Measurements from ENCODE around the gene LAMB1. TPM values are rescaled to one million over a fixed set of nuclear protein-coding genes. Genes with fewer than 3 reads are reported as not detected.

Gene LAMB1
- total and polyA plus RNA-seq, 2 of the 13 experiments (the other 11 are each of a cell fraction or from before 2014, with no cell fraction given), result 109 to 124 TPM

DNA sequence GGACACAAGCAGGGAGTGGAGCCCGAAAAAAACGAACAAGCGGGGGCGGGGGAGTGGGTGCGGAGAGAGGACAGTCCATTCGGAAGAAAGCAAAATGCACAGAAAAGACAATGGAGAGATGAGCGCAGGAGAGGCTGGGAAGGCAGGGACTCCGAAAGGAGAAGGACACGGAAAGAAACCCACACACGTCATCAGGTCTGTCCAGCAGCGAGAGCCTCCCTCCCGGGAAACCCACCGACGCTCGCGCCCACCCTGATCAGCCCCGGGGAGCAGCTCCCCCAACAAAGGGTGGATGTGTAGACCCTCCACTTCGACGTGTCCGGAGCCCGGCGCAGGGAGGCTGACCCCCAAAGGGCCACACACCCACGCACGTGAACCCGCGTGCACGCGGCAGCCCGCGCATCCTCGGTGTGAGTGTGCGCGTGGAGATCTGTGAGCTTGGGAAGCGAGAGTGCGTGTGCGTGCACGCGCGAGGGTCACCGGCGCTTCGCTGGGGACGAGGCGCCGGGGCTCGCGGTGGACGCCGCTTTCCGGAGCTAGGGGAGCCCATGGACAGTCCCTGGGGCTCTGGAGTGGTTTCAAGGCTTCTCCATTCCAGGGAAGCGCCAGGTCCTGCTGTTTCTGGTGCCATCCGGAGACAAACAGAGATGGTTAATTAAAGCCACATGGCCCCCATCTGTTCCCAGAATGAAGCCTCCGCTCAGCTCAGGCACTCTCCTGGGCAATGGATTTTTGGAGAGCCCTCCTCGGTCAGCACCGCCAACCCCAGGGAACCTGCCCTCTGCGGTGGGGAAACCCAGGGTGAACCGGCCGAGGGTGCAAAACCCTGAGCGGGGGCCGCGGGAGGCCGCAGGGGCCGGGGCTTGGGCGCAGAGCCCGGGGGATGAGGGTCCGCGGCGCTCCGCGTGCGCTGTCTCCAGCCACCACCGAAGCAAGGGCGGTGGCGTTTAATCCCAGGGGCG, 916 bp downstream of the LAMB1 start (continued):
- TF ChIP-seq, protein P1, sequence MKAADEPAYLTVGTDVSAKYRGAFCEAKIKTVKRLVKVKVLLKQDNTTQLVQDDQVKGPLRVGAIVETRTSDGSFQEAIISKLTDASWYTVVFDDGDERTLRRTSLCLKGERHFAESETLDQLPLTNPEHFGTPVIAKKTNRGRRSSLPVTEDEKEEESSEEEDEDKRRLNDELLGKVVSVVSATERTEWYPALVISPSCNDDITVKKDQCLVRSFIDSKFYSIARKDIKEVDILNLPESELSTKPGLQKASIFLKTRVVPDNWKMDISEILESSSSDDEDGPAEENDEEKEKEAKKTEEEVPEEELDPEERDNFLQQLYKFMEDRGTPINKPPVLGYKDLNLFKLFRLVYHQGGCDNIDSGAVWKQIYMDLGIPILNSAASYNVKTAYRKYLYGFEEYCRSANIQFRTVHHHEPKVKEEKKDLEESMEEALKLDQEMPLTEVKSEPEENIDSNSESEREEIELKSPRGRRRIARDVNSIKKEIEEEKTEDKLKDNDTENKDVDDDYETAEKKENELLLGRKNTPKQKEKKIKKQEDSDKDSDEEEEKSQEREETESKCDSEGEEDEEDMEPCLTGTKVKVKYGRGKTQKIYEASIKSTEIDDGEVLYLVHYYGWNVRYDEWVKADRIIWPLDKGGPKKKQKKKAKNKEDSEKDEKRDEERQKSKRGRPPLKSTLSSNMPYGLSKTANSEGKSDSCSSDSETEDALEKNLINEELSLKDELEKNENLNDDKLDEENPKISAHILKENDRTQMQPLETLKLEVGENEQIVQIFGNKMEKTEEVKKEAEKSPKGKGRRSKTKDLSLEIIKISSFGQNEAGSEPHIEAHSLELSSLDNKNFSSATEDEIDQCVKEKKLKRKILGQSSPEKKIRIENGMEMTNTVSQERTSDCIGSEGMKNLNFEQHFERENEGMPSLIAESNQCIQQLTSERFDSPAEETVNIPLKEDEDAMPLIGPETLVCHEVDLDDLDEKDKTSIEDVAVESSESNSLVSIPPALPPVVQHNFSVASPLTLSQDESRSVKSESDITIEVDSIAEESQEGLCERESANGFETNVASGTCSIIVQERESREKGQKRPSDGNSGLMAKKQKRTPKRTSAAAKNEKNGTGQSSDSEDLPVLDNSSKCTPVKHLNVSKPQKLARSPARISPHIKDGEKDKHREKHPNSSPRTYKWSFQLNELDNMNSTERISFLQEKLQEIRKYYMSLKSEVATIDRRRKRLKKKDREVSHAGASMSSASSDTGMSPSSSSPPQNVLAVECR (CRISPR knock-in tag; IDR thresholded peaks at IDR 0.05; ENCODE audit: borderline replicate concordance), result no peak
- TF ChIP-seq, protein P2, sequence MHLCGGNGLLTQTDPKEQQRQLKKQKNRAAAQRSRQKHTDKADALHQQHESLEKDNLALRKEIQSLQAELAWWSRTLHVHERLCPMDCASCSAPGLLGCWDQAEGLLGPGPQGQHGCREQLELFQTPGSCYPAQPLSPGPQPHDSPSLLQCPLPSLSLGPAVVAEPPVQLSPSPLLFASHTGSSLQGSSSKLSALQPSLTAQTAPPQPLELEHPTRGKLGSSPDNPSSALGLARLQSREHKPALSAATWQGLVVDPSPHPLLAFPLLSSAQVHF (CRISPR knock-in tag; IDR thresholded peaks at IDR 0.05), result no peak
- TF ChIP-seq YEATS2 (CRISPR knock-in tag; IDR thresholded peaks at IDR 0.05; ENCODE audit: borderline replicate concordance), result no peak
- 0 out of 2 replicates have a peak, but pooled peaks have one; percentile 18 for TF ChIP-seq ZNF790 (CRISPR knock-in tag; IDR thresholded peaks at IDR 0.05; ENCODE audit: borderline replicate concordance)
- TF ChIP-seq, protein P3, sequence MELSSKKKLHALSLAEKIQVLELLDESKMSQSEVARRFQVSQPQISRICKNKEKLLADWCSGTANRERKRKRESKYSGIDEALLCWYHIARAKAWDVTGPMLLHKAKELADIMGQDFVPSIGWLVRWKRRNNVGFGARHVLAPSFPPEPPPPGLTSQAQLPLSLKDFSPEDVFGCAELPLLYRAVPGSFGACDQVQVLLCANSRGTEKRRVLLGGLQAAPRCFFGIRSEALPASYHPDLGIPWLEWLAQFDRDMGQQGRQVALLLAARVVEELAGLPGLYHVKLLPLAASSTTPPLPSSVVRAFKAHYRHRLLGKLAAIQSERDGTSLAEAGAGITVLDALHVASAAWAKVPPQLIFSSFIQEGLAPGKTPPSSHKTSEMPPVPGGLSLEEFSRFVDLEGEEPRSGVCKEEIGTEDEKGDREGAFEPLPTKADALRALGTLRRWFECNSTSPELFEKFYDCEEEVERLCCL (CRISPR knock-in tag; IDR thresholded peaks at IDR 0.05; ENCODE audit: borderline replicate concordance), result no peak
- TF ChIP-seq GABPB1 (CRISPR knock-in tag; IDR thresholded peaks at IDR 0.05), result 0 out of 2 replicates have a peak, but pooled peaks have one; percentile 32
- TF ChIP-seq ZNF761 (CRISPR knock-in tag; conservative IDR thresholded peaks at IDR 0.05), result peak; percentile 10; the same call in 1 of the 2 replicates
- peak; percentile 61 for TF ChIP-seq AGO2 (optimal IDR thresholded peaks at IDR 0.05; ENCODE audit: low read depth, low read length)
- TF ChIP-seq, protein P4, sequence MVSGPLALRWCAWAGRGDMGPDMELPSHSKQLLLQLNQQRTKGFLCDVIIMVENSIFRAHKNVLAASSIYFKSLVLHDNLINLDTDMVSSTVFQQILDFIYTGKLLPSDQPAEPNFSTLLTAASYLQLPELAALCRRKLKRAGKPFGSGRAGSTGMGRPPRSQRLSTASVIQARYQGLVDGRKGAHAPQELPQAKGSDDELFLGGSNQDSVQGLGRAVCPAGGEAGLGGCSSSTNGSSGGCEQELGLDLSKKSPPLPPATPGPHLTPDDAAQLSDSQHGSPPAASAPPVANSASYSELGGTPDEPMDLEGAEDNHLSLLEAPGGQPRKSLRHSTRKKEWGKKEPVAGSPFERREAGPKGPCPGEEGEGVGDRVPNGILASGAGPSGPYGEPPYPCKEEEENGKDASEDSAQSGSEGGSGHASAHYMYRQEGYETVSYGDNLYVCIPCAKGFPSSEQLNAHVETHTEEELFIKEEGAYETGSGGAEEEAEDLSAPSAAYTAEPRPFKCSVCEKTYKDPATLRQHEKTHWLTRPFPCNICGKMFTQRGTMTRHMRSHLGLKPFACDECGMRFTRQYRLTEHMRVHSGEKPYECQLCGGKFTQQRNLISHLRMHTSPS (CRISPR knock-in tag; IDR thresholded peaks at IDR 0.05; ENCODE audit: low read depth), result no peak
- TF ChIP-seq, protein P5, sequence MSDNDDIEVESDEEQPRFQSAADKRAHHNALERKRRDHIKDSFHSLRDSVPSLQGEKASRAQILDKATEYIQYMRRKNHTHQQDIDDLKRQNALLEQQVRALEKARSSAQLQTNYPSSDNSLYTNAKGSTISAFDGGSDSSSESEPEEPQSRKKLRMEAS (IDR thresholded peaks at IDR 0.05), result 0 out of 2 replicates have a peak, but pooled peaks have one; percentile 18
- TF ChIP-seq ZFX (CRISPR knock-in tag; IDR thresholded peaks at IDR 0.05; ENCODE audit: low read depth), result 0 out of 2 replicates have a peak, but pooled peaks have one; percentile 27
- TF ChIP-seq ZNF530 (CRISPR knock-in tag; IDR thresholded peaks at IDR 0.05; ENCODE audit: low read depth), result no peak
- TF ChIP-seq YY1 (IDR thresholded peaks at IDR 0.05; ENCODE audit: insufficient read depth, insufficient replicate concordance, low read depth, low read length), result no peak
- no peak for TF ChIP-seq ZNF562 (CRISPR knock-in tag; IDR thresholded peaks at IDR 0.05; ENCODE audit: borderline replicate concordance)
- TF ChIP-seq, protein P6, sequence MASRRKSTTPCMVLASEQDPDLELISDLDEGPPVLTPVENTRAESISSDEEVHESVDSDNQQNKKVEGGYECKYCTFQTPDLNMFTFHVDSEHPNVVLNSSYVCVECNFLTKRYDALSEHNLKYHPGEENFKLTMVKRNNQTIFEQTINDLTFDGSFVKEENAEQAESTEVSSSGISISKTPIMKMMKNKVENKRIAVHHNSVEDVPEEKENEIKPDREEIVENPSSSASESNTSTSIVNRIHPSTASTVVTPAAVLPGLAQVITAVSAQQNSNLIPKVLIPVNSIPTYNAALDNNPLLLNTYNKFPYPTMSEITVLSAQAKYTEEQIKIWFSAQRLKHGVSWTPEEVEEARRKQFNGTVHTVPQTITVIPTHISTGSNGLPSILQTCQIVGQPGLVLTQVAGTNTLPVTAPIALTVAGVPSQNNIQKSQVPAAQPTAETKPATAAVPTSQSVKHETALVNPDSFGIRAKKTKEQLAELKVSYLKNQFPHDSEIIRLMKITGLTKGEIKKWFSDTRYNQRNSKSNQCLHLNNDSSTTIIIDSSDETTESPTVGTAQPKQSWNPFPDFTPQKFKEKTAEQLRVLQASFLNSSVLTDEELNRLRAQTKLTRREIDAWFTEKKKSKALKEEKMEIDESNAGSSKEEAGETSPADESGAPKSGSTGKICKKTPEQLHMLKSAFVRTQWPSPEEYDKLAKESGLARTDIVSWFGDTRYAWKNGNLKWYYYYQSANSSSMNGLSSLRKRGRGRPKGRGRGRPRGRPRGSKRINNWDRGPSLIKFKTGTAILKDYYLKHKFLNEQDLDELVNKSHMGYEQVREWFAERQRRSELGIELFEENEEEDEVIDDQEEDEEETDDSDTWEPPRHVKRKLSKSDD (CRISPR knock-in tag; IDR thresholded peaks at IDR 0.05; ENCODE audit: low read depth), result peak; percentile 80; the same call in 1 of the 2 replicates

Data from HepG2 (cell line).